ENCODE data around the gene CSTPP1.

- TF ChIP-seq CTCF (IDR thresholded peaks at IDR 0.05; ENCODE audit: poor library complexity, severe bottlenecking) (no peak), EP300 (conservative IDR thresholded peaks at IDR 0.05; ENCODE audit: poor library complexity, severe bottlenecking) (no peak), REST (IDR thresholded peaks at IDR 0.05; ENCODE audit: borderline replicate concordance) (no peak), TAF1 (IDR thresholded peaks at IDR 0.05; ENCODE audit: low read depth) (no peak), EZH2 (IDR thresholded peaks at IDR 0.05; ENCODE audit: borderline replicate concordance, insufficient read depth, low read length, poor library complexity, severe bottlenecking) (no peak), SMC3 (conservative IDR thresholded peaks at IDR 0.05; ENCODE audit: poor library complexity) (no peak)
These were observed 48.0 kb downstream of the CSTPP1 start for GRCh38 chr11:46984548-46984947.
